Activated CD4-positive, CD25-positive, alpha-beta regulatory T cell treated with anti-CD3 and anti-CD28 coated beads, Interleukin-2, amount 50 U/mL, for 24 hours (primary cell): Measurements from ENCODE around the gene DERA.
"Not testable (repeated sequence)": the region's sequence is repeated elsewhere in the genome, so short reads cannot be mapped to it uniquely, and the experiment has no call there.

Experiments used
- ATAC-seq, 2 donors: fragments of 150-1000 bp; cut with Tn5 transposase; one replicate each; pipeline ENCODE4 v1.10.0; 2021; ENCODE audit warnings: mild to moderate bottlenecking in 1 of 2, moderate library complexity in 1 of 2

DERA gene

DNA sequence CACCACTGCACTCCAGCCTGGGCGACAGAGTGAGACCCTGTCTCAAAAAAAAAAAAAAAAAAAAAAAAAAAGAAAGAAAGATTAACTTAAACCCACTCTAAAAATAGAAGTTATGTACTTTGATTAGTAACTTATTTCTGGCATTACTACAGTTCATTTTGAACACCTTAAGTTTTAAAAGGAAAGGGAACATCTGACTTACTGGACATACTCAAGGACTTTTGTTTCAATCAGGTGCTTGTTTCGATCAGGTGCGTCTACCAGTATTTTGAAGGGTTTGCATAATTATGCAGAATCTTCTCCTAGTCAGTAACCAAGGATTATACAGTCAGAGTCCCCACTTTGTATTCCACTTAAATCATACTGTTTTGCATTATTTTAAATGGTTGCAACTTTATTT lies 105.6 kb downstream of the DERA start:
- ATAC-seq = no peak

- no peak for ATAC-seq
These were observed 107.2 kb downstream of the DERA start for GRCh38 chr12:16018306-16018705.

GRCh38 chr12:16019136-16019535 lies 108.0 kb downstream of the DERA start:
- ATAC-seq = no peak

DNA sequence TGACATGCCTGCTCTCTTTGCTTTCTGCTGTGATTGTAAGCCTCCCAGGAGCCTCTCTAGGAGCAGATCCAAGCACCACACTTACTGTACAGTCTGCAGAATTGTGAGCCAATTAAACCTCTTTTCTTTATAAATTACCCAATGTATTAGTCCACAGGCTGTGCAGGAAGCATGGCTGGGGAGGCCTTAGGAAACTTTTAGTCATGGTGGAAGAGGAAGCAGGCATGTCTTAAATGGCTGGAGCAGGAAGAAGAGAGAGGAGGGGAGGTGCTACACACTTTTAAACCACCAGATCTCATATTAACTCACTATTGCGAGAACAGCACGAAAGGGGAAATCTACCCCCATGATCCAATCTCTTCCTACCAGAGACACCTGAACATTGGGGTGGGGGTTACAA lies 108.9 kb downstream of the DERA start:
- no peak for ATAC-seq

DNA sequence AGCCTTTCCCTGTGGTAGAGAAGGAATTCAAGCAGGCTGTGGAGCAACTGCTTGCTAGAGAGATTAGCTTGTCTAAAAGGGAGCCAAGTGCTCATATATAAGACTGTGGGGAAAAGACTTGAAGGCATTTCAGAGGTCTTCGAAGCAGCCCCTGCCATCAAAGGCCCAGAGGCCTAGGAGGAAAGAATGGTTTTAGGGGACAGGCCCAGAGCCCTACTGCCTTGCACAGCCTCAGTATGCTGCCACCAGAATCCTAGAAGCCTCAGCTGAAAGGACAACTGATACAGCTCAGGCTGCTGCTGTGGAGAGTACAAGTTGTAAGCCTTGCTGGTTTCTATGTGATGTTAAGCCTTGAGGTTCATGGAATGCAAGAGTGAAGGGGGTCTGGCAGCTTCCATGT lies 109.9 kb downstream of the DERA start:
- ATAC-seq = no peak

- ATAC-seq = no peak
These were observed 110.5 kb downstream of the DERA start for GRCh38 chr12:16021676-16022075.

GRCh38 chr12:16027002-16027401 lies 115.9 kb downstream of the DERA start:
- ATAC-seq = no peak

DNA sequence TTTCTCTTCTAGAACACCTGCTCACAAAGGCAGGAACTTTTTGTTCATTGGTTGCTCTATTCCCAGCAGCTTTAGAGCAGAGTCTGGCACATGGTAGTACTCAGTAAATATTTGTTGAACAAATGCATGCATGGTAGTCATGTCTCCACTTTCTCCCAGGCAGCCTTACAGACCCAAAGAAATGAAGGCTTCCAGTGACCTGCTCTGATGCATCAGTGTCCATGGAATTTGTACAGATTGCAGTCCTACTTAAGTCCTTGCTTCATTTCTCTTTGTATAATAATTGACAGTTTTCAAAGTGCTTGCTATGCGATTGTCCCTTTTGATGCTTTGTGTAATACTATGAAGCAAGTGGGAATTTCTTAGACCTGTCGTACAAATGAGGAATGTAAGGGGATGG lies 119.6 kb downstream of the DERA start:
- no peak for ATAC-seq

DNA sequence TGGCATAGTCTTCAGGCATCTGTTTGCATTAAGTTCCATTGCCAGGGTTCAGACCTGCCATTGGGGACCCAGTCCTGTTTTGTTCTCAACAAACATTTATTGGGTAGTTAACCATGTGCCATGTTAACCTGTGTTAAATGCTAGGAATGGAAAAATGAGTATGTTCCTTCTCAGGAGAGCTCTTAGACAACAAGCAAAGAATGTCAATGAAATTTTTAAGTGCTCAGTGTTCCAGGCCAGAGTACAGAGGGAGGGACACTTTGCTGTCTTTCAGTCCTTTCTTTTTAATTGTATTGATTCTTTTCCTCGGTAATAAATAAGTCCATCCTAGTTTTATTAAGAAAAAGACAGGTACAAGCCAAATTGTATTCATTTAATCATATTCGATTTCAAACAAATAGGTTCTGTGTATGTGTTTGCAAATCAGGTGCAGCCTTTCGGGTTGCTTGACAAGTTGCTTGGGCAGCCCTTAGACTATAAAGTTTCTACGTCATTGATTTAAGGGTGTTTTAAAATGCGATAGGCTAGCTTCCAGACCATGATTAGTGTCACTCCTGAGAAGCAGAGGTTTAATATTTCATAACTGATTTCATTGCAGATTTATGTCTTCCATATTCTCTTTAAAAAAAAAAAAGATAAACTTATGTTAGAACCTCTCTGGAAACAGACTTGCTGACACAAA lies 123.1 kb downstream of the DERA start:
- ATAC-seq = no peak

- ATAC-seq = no peak
These were observed 124.9 kb downstream of the DERA start for GRCh38 chr12:16036073-16036472.

GRCh38 chr12:16037533-16037932 lies 126.4 kb downstream of the DERA start:
- ATAC-seq = no peak

- no peak for ATAC-seq
These were observed 132.3 kb downstream of the DERA start for GRCh38 chr12:16043480-16043879.

DNA sequence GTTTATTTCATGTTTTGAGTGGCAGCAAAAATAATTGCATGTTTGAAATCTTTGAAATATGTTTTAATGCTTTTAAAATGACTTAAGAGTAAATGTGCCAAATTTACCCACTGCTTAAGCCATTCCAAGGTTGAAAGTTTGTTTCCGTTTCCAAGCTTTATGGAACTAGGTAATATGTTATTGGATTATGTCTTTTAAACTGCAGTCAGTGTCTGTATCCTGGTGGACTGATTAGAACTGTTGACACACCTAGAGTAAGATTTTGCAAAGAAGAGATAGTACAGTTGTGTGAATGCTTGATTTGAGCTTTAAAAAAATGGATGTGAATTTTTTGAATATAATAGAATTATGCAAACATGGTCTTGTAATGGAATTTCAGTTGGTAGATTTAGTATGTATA lies 135.1 kb downstream of the DERA start:
- no peak for ATAC-seq

- ATAC-seq = no peak
These were observed 137.4 kb downstream of the DERA start for GRCh38 chr12:16048511-16048910.

DNA sequence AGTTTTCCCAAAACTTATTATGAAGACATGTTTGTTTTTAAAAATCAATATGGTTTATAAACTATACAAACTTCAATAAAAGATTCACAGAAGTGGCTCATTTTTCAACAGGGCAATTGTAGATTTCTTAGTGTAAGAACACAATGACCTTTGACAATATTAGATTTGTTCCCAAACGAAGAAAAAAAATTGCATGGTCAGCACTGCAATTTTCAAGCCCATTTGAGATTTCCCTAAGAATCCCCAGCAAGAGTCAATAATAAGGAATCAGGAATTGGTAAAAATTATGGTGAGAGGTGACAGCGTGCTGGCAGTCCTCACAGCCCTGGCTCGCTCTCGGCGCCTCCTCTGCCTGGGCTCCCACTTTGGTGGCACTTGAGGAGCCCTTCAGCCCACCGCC lies 145.8 kb downstream of the DERA start:
- no peak for ATAC-seq

- not testable (repeated sequence) for ATAC-seq
These were observed 146.2 kb downstream of the DERA start for GRCh38 chr12:16057351-16057751.

DNA sequence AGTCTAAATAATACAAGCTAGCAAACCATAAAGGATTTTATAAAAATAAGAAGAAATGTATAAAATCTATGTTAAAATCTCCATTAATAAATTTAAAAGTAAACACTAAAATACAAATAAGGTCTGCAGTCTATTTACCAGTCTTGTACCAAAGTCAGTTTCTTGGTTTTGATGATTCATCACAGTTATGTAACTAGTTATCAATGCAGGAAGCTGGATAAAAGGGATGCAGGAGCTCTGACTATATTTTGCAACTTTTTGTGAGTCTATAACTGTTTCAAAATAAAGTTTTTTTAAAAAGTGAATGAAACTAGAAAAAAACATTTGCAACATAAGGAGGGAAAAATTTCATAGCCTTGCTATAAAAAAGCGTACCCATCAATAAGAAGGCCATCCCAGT lies 151.5 kb downstream of the DERA start:
- ATAC-seq = no peak

- no peak for ATAC-seq
These were observed 152.6 kb downstream of the DERA start for GRCh38 chr12:16063726-16064125.

DNA sequence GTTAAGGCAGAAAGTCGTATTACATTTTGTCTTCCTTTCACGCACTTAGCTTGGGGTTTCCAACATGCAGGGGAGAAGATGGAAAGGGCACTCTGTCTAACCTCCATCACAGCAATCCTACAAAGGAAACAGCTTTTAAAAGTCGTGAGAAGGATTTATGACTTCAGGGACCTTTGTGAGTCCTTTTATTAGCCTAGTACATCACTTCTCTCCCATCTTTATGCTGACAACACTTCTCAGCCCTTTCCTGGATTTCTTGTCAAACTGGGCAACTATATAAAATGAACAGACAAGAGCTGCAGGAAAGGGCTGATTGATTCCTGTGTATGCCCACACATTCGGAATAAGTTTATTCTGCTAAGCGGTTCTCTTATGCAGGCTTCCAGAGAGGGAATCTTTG lies 159.0 kb downstream of the DERA start:
- ATAC-seq = no peak

DNA sequence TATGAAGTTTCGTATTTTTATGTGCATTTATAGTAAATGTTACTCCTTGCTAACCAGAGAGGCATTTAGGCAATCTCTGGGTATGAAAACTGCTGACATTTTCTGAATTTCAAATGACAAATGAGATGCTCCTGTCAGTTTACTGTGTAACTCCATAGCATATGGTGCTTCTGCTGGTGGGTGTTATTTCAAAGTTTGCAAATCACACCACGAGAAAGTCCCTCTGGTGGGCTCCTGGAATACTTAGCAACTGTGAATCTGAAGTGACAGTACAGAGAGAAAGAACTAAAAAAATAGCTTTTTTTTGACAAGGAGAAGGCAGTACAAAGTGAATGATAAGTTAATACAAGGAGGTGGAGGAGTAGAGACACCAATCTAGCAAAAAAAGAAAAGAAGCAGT lies 161.5 kb downstream of the DERA start:
- ATAC-seq = no peak

- ATAC-seq = no peak
These were observed 163.8 kb downstream of the DERA start for GRCh38 chr12:16074894-16075293.

DNA sequence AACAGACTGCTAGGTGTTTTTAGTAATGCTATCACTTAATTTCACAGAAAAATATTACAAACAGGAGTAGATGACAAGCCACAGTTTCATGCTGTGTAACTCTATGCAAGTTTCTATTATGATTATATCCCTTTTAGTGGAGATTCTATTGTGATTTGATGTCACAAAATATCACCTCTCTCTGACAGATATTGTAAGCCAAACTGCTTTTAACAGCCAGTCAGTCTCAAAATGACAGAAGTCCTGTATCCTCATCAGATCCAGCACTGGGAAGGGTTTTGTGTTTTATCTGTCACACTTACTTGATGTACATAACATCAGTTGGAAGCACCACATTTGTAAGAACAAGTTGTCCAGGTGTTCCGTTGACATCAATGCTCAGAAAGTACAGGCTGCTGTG lies 164.8 kb downstream of the DERA start:
- ATAC-seq = no peak

- peak in 1 of 2 donors; percentile 14 for ATAC-seq
These were observed 165.4 kb downstream of the DERA start for GRCh38 chr12:16076557-16076956.

GRCh38 chr12:16076970-16077522 lies 165.9 kb downstream of the DERA start:
- ATAC-seq = no peak

- ATAC-seq = no peak
These were observed 175.3 kb downstream of the DERA start for GRCh38 chr12:16086462-16086861.
